HG03060 (cell line): ENCODE measurements around the gene TRMT11.
"Not testable (repeated sequence)": the region's sequence is repeated elsewhere in the genome, so short reads cannot be mapped to it uniquely, and the experiment has no call there.

ENCODE experiments used
- ATAC-seq: cut with Tn5 transposase; IDR thresholded peaks from one replicate; pipeline ENCODE4 v1.9.1; 2021; ENCODE audit warnings: low read depth, moderate number of reproducible peaks; ENCODE audit not compliant: unreplicated experiment

Gene TRMT11

GRCh38 chr6:125986301-125987025 is at the start of gene TRMT11:
Gene TRMT11, plus strand, starts transcription at chr6:125986540. Its CDS starts 11 bp downstream, at chr6:125986551.
- peak; percentile 89 for ATAC-seq

GRCh38 chr6:125939026-125939425 is 47.3 kb upstream of the TRMT11 start:
- ATAC-seq: no peak

DNA sequence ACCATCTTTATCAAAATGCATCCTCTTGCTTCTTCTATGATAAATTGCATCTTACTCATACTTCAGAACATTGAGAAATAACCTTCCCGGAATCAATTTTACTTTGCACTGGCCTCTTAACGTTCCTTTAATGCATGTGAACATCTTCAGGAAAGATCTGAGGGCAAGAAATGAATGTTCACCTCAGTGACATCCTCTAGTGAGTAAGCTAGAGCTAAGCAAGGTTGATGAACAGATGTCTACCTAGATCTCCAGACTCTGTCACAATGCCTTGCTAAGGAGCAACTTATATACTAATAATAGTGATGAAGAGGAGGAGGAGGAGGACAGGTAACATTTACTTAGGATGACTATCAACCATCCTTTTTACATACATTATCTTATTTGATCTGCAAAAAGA is 46.5 kb upstream of the TRMT11 start:
- no peak for ATAC-seq

GRCh38 chr6:125940247-125941041 is 45.9 kb upstream of the TRMT11 start:
- no peak for ATAC-seq

DNA sequence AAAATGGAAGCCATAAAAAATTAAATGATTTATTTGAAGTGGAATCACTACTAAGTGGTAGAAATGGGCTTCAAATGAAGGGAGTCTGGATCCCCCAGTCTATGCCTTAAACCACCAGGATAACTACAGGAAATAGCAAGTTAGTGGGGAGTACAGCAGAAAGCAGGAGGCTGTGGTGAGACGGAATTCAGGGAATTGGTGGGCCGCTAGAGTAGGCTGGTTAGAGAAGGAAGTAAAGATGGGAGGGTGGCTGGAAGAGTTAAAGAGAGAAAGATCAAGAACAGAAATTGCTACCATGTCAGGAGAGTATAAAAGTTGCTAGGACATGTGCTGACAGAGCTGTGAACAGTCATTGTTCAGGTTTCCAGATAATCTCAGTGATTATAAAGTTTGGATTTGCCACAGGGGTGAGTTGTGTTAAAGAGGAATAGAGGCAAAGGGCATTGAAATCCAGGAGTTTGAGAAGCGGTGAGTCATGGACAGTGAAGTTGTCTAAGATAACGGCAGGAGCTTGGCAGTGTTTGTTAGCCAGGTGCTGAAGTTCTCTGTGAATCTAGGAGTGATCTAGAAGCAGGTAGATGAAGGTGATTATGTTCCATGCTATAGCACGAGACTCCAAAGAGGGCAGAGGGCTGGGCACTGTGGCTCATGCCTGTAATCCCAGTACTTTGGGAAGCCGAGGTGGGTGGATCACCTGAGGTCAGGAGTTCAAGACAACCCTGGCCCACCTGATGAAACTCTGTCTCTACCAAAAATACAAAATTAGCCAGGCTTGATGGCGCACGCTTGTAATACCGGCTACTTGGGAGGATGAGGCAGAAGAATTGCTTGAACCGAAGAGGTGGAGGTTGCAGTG is 43.4 kb upstream of the TRMT11 start:
- ATAC-seq: no peak

DNA sequence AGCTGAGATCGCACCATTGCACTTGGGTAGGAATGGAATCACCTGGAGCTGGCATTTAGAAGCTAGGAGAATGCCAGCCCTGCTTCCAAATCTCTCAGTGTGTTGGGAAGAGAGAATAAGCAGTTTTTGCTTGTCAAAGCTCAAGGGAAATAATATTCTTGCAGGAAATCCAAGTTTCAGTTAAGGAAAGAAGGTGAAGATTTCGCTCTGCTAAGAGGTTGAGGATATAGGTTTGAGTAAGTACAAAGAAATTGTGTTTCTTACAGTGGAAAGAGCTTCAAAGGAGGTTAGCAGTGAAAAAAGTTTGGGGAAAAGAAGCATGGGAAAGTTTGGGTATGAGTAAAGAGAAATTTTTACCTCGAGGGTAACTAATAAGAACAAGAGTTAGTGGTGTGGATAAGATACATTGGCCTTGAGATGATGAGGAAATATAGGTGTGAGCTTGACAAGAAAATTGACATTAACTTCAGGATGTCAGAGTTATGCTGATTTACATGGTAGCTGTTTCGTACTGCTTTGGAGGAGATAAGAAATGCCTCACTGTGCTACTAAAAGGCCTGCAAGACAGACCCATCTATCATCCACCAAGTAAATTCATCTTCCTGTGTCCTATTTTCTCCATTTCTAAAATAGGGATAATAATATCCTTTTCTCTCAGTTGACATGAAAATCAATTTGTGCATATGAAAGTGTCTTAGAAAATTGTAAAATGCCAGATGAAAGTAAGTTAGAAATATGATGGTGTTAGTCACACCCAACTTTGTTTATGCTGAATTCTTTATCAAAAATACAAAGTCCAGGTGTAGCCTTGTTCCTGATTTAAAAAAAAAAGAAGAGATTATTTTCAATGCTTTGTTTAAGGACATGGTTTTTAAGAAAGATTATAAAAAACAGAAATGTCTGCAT is 42.6 kb upstream of the TRMT11 start:
- no peak for ATAC-seq

DNA sequence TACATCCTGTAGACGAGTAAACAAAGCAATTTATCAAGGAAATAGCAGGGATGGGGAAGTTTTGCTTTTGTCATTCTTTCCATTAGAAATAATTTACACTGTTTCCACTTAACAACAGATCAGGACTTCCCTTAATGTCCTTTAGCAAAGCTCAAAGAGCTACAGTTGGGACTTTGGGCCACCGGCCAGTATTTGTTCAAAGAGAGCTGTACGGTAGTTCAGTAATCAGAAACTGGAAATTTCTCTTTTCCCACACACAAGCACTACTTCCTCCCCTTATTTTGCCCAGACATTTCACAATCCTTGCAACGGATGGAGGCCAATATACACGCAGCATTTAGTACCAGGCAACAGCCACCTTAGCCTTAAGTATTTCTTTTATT is 41.9 kb upstream of the TRMT11 start:
- ATAC-seq: no peak

DNA sequence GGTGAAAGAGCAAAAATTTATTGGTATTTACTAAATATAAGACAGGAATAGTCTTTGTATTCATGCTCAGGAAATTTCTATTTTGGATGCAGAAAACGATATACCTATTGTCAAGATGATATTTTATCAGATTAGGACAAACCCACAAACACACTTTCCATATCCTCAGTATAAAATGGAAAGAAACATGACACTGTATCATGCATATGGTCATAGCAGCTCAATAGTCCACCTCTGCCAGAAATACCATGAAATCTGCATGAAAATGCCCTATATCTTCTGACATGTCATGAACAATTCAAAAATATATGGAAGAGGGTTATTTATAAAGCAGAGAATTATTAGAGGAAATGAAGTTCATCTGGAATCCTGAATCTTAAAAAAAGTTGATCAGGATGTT is 41.4 kb upstream of the TRMT11 start:
- ATAC-seq: no peak

DNA sequence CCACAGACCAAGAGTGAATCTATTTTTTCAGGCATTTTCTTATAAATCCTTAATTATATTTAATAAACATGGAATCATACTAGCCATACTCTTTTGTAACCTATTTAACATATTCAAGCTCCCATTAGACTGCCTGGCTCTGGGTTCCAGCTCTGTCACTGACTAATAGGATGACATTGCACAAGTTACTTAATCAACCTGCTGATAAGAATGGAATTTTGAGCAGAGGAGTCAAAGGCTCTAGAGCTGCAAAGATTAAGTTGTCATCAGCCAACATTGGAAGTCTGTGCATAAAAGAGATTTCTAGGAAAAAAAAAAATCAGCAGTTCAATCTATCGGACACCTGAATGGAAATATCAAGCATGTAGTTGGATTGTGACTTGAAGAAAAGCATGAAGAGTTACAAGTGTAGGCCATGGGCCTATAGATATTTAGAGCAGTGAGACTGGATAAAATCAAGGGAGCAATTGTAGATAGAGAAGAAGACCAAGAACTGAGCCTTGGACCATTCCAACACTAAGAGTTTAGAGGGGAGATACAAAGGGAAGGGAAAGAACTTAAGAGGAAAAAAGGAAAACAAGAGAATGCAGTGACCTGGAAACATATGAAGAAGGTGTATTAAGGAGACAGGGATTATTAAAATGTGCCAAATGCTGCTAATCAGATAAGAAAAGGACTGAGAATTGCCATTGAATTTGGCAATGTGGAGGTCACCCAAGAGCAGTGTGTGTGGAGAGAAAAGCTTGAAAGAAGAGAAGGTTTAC is 40.8 kb upstream of the TRMT11 start:
- no peak for ATAC-seq

DNA sequence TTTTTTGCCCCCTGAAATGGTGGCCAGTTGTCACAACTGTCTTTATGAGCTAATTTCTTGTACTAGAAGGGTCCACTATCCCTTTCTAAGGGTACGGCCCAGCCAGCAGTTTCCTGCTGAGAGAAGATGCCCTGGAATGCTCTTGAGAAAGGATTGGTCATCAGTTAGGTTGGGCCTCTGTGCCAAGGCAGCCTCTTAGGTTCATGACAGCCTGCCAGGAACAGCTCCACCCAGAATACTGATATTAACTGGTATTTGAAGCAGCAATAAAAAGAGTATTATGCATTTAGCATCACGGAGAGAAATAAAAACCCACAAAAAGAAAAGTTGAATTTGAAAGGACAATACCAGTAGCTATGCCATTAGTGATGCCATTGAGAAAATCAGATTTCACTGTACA is 38.7 kb upstream of the TRMT11 start:
- ATAC-seq: no peak

DNA sequence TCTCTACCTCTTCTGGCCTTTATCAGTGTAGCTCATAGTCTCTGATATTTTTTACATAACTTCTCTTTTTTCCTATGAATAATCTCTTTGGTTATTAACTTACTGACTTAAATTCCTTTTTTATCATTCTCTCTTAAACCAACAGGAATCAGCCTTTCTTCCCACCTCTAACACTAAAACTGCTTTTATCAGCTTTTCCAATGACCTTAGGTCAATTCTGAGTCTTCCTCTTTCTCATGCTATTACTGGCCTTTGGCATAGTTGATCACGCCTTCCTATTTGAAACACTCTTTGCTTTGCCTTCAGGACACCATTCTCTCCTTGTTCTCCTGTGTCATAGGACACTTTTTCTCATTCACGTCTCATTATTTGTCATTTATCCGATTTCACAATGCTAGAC is 37.9 kb upstream of the TRMT11 start:
- ATAC-seq: no peak

DNA sequence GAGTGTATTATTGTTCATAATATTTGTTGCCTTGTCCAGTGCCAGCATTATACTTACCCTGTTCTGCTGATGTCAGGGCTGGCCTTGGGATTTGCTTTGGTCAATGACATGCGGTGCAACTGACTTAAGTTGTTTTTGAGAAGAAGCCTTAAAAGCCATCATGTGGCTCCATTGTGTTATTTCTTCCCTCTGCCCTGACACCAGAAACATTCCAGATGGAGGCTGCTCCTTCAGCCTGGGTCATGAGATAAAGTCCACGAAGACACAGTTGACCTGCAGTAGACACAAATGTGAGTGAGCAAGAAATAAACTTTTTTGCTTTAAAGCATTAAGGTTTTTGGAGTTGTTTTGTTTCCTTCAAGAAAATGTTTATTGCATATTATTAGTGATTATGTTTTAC is 37.3 kb upstream of the TRMT11 start:
- no peak for ATAC-seq

DNA sequence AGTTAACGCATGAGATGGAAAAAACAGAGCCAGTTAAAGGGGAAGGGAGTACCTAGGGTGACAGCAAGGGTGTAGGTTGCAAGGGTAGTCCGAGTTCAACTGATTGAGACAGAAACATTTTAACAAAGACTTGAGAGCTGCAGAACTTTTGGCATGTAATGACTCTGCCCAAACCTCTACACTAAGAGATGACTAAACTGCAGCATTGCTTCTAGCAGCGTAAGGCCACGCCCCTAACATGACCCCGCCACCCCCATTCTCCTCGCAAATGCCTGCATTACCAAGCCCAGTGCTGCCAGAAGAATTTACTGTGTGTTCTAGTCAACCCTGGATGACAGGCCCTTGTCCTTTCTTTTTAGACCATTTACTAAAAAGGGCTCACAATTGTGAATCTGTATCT is 36.0 kb upstream of the TRMT11 start:
- no peak for ATAC-seq

- ATAC-seq: not testable (repeated sequence)
Measured at GRCh38 chr6:125950716-125951115, 35.6 kb upstream of the TRMT11 start.

DNA sequence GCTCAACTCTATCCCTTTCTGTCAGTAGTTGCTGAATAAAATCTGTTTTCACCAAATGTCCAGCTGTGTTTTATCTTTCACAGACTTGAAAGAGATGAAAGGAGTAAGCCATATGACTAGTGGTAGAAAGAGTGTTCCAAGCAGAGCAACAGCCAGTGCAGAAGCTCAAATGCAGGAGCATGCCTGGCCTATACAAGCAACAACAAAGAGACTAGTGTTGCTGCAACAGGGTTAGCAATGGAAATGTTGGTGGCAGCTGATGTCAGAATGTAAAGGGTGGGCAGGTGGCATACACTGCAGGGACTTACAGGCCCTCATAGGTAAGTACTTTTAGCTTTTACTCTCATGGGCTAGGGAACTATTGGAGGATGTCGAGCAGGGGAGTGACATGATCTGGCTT is 35.0 kb upstream of the TRMT11 start:
- ATAC-seq: no peak

- no peak for ATAC-seq
Measured at GRCh38 chr6:125952764-125953501, 33.4 kb upstream of the TRMT11 start.

DNA sequence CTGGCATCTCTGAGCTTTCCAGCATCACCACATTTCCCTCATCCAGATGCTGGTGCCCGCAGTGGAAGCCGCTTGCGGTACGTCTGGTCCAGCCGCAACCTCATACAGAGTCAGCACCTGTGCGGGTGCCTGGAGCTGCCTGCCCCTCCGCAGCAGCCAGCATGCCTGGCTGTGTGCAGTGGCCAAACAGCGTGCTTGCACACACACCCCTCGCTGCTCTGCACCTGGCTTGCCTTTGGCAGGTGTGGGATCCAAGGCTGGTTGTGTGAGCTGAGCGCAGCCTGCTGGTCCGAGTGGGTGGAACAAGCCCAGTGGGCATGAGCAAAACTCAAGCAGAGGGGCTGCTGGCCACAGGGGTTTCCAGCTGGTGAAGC is 32.9 kb upstream of the TRMT11 start:
- no peak for ATAC-seq

- ATAC-seq: no peak
Measured at GRCh38 chr6:125954735-125955339, 31.5 kb upstream of the TRMT11 start.
